ENCODE measurements around the gene PBX3. TPM values are rescaled to one million over a fixed set of nuclear protein-coding genes. Genes with fewer than 3 reads are reported as not detected.

PBX3 gene
- total RNA-seq, 2 experiments from 2014 or later = 25.3 to 30.8 TPM

GRCh38 chr9:125984461-125984860 is 237.3 kb downstream of the PBX3 start:
- Mint-ChIP-seq H3K27ac (no peak overlapping the region), H3K36me3 (ENCODE audit: low read depth) (no peaks in the 10 kb centered on the region), H3K4me1 (ENCODE audit: low read depth) (no peaks in the 10 kb centered on the region), H3K9me3 (peaks cover 8% of the 10 kb centered on the region), H3K4me3 (no peak overlapping the region), H3K27me3 (peaks cover 23% of the 10 kb centered on the region)
- Histone ChIP-seq H3K9me3 (ENCODE audit: control insufficient read depth in 1 of 2, insufficient read depth in 1 of 2, low read length in 2 of 2) (peaks cover 5 to 8% of the 10 kb centered on the region in 2 experiments), H3K4me1 (ENCODE audit: insufficient read depth, low read length) (no peaks in the 10 kb centered on the region), H3K27me3 (ENCODE audit: control insufficient read depth in 1 of 2, insufficient read depth in 2 of 2, low read length in 2 of 2) (peaks cover 4 to 7% of the 10 kb centered on the region in 2 experiments), H3K4me3 (ENCODE audit: low read length) (no peak overlapping the region), H3K36me3 (ENCODE audit: insufficient read depth, low read length) (no peaks in the 10 kb centered on the region), H3K27ac (ENCODE audit: low read depth in 1 of 2, low read length in 2 of 2) (no peak overlapping the region)
- POLR2A ChIA-PET = no interaction called here
- DNase-seq = peak in 1 of 14 experiments; percentile 24
- no peak for ATAC-seq (ENCODE audit: poor library complexity)
- TF ChIP-seq, protein P1, sequence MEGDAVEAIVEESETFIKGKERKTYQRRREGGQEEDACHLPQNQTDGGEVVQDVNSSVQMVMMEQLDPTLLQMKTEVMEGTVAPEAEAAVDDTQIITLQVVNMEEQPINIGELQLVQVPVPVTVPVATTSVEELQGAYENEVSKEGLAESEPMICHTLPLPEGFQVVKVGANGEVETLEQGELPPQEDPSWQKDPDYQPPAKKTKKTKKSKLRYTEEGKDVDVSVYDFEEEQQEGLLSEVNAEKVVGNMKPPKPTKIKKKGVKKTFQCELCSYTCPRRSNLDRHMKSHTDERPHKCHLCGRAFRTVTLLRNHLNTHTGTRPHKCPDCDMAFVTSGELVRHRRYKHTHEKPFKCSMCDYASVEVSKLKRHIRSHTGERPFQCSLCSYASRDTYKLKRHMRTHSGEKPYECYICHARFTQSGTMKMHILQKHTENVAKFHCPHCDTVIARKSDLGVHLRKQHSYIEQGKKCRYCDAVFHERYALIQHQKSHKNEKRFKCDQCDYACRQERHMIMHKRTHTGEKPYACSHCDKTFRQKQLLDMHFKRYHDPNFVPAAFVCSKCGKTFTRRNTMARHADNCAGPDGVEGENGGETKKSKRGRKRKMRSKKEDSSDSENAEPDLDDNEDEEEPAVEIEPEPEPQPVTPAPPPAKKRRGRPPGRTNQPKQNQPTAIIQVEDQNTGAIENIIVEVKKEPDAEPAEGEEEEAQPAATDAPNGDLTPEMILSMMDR (IDR thresholded peaks at IDR 0.05) = no peak
- intact Hi-C loops (cut with DNase I, micrococcal nuclease) = no loop called here
- CTCF ChIA-PET = no interaction called here

DNA sequence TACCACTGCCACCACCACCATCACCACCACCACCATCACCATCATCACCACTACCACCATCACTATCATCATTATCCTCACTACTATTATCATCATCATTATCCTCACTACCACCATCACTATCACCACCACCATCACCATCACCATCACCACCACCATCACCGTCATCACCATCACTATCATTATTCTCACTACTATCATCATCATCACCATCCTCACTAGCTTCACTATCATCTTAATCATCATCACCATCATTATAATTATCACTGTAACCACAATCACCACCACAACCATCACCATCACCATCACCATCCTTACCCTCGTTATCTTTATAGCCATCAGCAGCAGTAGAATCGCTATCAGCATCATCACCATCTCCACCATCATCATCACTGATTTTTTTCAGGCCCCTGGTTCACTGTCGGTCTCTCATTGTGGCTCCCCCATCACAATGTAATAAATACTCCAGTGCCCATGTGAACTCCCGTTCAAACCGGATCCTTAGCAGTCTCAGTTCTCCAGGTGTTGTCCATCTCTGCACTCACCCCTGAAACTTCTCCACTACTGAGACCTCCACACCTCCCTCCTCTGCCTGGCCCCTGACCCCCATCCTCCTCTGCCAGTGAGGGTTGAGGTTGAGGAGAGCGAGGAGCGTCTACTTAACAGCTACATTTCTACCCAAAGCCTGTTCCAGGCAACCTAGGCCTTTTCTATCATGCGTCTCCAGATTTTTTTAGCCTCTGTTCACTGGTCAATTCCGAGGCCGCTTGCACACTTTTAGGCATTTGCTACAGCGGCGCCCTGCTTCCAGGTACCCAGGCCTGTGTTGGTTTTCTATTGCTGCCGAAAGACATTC is 238.2 kb downstream of the PBX3 start:
- Histone ChIP-seq H3K27me3 (ENCODE audit: control insufficient read depth in 1 of 2, insufficient read depth in 2 of 2, low read length in 2 of 2) (peaks cover 4 to 5% of the 10 kb centered on the region in 2 experiments), H3K4me1 (ENCODE audit: insufficient read depth, low read length) (no peaks in the 10 kb centered on the region), H3K9me3 (ENCODE audit: control insufficient read depth in 1 of 2, insufficient read depth in 1 of 2, low read length in 2 of 2) (peaks cover 0 to 4% of the 10 kb centered on the region in 2 experiments), H3K27ac (ENCODE audit: low read depth in 1 of 2, low read length in 2 of 2) (no peak overlapping the region), H3K36me3 (ENCODE audit: insufficient read depth, low read length) (no peaks in the 10 kb centered on the region), H3K4me3 (ENCODE audit: low read length) (no peak overlapping the region)
- Mint-ChIP-seq H3K27me3 (peaks cover 23% of the 10 kb centered on the region), H3K36me3 (ENCODE audit: low read depth) (no peaks in the 10 kb centered on the region), H3K9me3 (peaks cover 8% of the 10 kb centered on the region), H3K27ac (no peak overlapping the region), H3K4me3 (no peak overlapping the region), H3K4me1 (ENCODE audit: low read depth) (no peaks in the 10 kb centered on the region)
- CTCF ChIA-PET = no interaction called here
- intact Hi-C loops (cut with DNase I, micrococcal nuclease) = no loop called here
- TF ChIP-seq, protein P1 (IDR thresholded peaks at IDR 0.05) = no peak
- DNase-seq = no peak
- POLR2A ChIA-PET = no interaction called here
- ATAC-seq (ENCODE audit: poor library complexity) = no peak

DNA sequence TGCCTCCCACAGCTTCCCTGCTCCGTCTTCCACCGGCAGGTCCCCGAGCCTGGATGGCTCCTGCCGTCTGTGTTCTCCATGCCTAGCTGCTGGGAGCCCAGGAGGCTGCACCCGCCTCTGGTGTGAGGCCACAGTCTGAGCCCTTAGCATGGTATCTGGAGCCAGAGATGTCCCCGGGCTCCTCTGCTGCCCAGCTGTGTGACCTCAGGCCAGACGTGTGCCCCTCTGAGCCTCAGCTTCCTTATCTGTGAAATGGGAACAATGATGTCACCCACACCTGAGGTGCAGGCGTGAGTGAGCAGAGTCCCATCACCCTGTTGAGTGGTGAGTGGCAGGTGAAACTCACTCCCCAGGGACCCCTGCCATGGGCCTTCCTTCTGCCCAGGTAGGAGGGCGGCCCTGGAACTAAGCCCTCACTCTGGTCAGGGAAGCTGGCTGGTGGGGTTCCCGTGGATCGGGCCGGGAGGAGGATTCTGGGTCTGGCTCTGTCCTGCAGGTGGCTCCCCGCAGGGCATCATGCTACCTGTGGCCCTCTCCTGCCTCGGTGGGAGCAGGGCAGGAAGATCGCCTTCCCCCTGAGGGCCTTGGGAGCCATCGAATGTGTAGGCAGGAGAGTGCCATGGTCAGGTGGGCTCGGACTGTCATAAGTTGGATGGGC is 239.0 kb downstream of the PBX3 start:
- TF ChIP-seq, protein P1 (IDR thresholded peaks at IDR 0.05) = no peak
- H3K27me3 ChIP-seq (ENCODE audit: control insufficient read depth in 1 of 2, insufficient read depth in 2 of 2, low read length in 2 of 2) = peaks cover 4% of the 10 kb centered on the region in 2 experiments
- H3K9me3 Mint-ChIP-seq = peaks cover 4% of the 10 kb centered on the region
- CTCF ChIA-PET = no interaction called here
- H3K4me1 Mint-ChIP-seq (ENCODE audit: low read depth) = no peaks in the 10 kb centered on the region
- intact Hi-C loops (cut with DNase I, micrococcal nuclease) = no loop called here
- no peak for ATAC-seq (ENCODE audit: poor library complexity)
- POLR2A ChIA-PET = no interaction called here
- H3K36me3 ChIP-seq (ENCODE audit: insufficient read depth, low read length) = no peaks in the 10 kb centered on the region
- DNase-seq = peak in 1 of 14 experiments; percentile 14
- no peak overlapping the region for H3K27ac ChIP-seq (ENCODE audit: low read depth in 1 of 2, low read length in 2 of 2)
- H3K4me3 ChIP-seq (ENCODE audit: low read length) = no peak overlapping the region
- H3K4me3 Mint-ChIP-seq = no peak overlapping the region
- H3K4me1 ChIP-seq (ENCODE audit: insufficient read depth, low read length) = no peaks in the 10 kb centered on the region
- H3K36me3 Mint-ChIP-seq (ENCODE audit: low read depth) = no peaks in the 10 kb centered on the region
- peaks cover 23% of the 10 kb centered on the region for H3K27me3 Mint-ChIP-seq
- no peaks in the 10 kb centered on the region for H3K9me3 ChIP-seq (ENCODE audit: control insufficient read depth in 1 of 2, insufficient read depth in 1 of 2, low read length in 2 of 2)
- H3K27ac Mint-ChIP-seq = no peak overlapping the region

All from CD4-positive, alpha-beta T cell (primary cell).